ENCODE measurements around the gene COL6A2.
"Not testable (repeated sequence)": the region's sequence is repeated elsewhere in the genome, so short reads cannot be mapped to it uniquely, and the experiment has no call there.

Gene COL6A2

DNA sequence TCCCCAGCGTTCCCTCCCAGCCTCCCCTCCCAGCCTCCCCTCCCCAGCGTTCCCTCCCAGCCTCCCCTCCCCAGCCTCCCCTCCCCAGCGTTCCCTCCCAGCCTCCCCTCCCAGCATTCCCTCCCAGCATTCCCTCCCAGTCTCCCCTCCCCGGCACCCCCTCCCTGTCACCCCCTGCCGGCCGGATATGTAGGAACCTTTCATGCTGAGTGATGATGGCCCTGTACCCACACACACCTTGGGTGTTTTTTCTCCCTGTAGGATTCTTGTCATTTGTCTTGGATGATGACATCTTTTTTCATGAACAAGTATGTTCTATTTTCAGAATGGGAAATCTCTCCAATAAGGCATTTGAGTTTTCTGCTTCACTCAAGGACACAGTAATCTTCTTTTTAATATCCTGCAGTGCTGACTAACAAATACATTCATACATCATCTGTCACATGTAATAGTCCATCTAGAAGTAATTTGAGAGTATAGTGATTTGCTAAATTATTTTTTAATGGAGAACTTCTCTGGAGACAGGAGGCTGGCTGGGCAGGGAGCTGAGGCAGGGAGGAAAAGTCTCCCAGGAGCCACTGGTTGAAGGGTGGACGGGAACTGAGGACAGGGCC, 38.0 kb downstream of the COL6A2 start:
- DNase-seq (ENCODE audit: extremely low spot score, insufficient read length, low read depth) (no peak), FAIRE-seq (no peak)

DNA sequence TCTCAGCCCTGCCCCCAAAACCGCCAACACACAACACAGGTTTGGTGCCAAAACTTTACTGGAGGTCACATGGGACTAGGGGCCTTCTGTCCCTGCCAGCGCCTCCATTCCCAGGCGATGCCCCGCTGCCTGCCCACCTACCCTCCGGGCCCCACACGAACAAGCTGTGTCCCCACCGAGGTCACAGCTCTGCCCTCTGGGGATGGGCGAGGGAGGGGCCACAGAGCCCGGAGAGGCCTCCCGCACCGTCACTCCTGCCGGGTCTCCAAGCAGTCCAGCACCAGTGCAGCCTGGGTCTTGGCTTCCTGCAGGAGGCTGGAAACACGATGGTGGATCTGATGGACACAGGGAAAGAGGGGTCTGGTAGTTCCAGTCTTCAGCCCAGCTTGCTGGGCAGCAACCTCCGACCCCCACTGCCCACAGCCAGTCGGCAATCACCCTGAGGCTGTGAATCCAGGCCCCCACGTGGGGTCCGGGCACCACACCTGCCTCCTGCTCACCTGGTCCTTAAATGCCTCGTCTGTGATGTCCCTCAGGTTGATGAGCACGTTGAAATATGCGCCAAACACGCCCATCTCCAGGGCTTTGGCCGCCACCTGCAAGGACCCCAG, 38.9 kb downstream of the COL6A2 start:
- no peak for DNase-seq (ENCODE audit: extremely low spot score, insufficient read length, low read depth)
- FAIRE-seq = no peak

DNA sequence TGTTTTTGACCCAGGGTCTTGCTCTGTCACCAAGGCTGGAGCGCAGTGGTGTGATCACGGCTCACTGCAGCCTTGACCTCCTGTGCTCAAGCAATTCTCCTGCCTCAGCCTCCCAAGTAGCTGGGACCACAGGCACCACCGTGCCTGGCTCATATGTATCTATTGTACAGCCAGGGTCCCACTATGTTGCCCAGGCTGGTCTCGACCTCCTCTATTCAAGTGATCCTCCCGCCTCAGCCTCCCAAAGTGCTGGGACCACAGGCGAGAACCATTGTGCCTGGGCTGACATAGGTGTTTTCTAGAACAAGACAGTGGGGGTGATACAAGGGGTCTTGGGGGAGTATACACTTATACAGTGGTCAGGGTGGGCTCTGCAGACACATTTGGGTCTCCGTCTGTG, 40.0 kb downstream of the COL6A2 start:
- no peak for FAIRE-seq
- no peak for DNase-seq (ENCODE audit: extremely low spot score, insufficient read length, low read depth)

DNA sequence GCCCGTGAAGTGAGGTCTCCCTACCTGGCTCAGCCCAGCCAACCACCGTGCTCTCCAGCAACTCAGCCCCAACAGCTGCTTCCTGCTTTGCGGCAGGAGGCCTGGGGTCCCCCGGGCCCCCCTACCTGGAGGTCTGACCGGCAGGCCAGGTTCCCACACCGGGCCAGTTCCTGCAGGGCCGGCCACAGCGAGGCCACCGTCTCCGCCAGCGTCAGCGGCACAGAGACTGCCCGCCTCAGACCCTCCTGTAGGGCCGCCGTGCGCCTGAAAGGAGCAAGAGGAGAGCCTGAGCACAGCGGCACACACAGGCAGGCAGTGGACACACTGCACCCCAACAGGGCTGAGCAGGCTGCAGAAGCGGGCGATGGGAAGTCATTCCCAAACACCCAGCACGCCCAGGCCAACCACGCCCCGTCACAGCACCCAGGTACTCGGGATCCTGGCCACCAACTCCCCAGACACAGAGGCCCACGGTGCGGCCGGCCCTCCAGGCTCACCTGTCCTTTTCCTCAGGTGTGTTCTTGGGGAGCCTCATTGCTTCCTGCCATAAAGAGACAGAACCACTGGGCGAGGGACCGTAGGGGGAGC, 40.6 kb downstream of the COL6A2 start:
- DNase-seq (ENCODE audit: extremely low spot score, insufficient read length, low read depth) (no peak), FAIRE-seq (no peak)

DNA sequence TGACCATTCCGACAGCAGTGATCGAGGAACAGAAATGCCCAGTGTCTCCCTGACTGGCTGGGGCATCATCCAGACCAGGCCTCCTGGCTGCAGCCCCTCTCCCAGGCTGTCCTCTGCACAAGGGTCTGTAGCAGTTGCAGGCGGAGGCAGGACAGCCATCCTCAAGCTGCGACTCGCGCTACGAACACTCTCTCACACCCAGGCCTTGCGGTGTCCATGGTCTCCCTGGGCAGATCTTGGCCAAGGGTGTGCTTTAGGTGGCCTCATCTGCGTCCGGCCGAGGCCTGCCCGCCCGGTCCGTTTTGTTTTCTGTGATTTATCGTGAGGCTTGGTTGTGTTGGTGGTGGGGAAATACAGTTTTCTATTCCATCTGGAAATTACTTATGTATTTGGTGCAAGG, 41.8 kb downstream of the COL6A2 start:
- DNase-seq (ENCODE audit: extremely low spot score, insufficient read length, low read depth) (no peak), FAIRE-seq (no peak)

DNA sequence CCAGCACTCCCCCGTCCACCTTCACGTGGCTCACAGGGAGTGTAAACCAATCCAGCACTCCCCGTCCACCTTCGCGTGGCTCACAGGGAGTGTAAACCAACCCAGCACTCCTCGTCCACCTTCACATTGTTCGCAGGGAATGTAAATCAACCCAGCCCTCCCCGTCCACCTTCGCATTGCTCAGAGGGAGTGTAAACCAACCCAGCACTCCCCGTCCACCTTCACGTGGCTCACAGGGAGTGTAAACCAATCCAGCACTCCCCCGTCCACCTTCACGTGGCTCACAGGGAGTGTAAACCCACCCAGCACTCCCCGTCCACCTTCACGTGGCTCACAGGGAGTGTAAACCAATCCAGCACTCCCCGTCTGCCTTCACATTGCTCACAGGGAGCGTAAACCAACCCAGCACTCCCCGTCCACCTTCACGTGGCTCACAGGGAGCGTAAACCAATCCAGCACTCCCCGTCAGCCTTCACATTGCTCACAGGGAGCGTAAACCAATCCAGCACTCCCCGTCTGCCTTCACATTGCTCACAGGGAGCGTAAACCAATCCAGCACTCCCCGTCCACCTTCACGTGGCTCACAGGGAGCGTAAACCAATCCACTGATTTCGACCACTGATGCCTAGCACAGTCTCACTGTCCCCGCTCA, 42.6 kb downstream of the COL6A2 start:
- DNase-seq (ENCODE audit: extremely low spot score, insufficient read length, low read depth); FAIRE-seq: not testable (repeated sequence)

DNA sequence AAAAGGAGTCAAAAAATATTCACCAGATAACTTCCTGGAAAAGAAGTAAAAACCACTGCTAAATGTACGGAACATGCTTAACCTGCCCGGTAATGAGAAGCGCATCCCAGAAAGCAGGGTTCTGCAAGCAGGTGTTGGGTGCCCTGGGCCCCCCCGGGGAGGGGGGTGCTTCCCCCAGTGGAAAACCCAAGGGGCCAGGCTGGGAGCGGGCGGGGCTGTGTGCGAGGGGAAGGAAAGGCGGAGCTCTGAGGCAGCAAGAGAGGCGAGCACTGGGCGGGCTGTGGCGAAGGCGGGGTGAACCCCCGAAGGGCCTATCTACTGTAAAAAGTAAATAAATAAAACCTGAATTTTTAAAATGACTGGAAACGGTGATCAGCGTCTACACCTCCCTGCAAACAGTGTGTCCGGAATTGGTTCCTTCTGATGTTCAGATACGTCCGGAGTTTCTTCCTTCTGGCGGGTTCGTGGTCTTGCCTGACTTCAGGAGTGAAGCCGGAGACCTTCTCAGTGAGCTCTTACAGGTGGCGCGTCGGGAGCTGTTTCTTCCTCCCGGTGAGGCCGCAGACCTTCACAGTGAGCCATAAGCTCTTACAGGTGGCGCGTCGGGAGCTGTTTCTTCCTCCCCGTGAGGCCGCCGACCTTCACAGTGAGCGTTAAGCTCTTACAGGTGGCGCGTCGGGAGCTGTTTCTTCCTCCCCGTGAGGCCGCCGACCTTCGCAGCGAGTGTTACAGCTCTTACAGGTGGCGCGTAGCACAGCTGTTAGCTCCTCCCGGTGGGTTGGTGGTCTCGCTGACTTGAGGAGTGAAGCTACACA, 44.1 kb downstream of the COL6A2 start:
- no peak for DNase-seq (ENCODE audit: extremely low spot score, insufficient read length, low read depth)
- FAIRE-seq = no peak

DNA sequence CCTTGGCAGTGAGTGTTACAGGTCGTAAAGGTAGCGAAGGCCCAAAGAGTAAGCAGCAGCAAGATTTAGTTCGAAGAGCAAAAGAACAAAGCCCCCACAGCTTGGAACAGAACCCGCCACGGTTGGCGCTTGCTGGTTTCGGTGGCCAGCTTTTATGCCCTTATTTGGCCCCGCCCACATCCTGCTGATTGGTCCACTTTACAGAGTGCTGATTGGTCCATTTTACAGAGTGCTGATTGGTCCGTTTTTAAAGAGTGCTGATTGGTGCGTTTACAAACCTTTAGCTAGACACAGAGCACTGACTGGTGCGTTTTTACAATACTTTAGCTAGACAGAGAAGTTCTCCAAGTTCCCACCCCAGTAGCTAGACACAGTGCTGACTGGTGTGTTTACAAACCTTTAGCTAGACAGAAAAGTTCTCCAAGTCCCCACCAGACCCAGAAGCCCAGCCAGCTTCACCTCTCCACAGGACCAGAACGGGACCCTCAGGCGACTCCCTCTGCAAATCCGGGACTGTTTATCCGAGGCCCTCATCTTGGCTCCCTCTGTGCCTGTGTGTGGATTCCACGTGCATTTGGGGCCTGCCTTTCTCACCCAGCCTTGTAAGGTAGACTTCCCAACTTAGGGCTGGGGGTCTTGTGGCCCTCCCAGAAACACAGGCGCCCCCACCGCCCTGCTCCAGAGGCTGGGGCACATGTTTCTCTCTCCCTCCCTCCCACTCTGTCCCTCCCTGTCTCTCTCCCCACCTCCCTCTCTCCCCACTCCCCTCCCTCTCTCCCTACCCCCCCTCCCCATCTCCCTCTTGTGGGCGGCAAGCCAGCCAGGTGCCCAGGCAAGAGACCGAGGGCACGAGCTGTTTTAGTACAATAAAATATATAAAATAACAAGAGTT, 44.9 kb downstream of the COL6A2 start:
- DNase-seq (ENCODE audit: extremely low spot score, insufficient read length, low read depth) (no peak), FAIRE-seq (no peak)

DNA sequence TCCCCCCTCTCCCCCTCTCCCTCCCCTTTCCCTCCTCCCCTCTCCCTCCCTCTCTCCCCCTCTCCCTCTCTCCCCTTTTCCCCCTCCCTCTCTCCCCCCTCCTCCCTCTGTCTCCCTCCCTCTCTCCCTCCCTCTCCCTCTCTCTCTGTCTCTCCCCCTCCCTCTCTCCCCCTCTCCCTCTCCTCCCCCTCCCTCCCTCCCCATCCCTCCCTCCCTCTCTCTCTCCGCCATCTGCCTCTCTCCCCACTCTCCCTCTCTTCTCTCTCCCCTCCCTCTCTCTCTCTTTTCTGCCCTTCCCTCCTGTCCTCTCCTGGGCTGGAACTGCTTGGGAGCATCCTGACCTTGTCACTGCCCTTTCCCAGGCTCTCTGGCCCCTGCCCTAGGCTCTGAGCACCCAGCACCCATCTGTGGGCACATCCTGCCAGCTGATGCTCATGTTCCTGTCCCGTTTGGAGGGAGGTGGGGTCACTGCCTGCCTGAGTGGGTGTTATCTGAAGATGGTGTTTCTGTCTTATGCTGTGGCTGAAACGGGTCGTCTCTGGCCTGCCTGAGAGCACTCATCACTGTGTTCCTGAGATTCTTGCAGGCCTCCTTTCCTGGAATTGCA, 46.7 kb downstream of the COL6A2 start:
- DNase-seq (ENCODE audit: extremely low spot score, insufficient read length, low read depth) (no peak), FAIRE-seq (no peak)

DNA sequence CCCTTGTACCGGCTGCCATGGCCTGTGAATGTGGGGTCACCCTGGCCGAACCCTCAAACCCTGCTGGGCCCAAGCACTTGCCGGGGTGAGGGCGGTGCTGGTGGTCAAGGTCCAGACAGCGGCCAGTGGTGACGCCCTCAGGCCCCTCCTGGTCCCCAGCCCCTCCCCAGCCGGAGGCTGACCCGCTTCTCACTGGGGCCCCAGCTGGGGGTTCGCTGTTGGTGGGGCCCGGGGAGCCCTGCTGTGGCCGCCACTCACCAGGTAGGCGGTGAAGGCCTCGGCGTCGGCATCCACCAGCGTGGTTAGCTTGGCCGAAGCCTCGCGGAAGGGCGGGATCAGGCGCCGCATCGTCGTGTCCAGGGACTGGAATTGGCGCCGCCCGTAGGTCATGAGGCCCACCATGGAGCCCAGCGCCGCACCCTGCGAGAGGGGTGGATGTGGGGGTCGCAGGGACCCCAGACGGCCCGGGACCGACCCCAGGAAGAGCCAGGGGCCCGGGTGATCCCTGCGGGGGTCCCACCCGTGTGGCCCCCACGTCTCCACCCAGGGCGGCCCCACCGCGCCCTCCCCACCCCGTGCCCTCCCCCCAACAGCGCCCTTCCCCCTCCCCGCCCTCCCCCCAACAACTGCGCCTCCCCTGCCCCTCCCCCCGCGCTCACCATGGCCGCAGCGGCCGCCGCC, 47.4 kb downstream of the COL6A2 start:
- DNase-seq (ENCODE audit: extremely low spot score, insufficient read length, low read depth) = no peak

DNA sequence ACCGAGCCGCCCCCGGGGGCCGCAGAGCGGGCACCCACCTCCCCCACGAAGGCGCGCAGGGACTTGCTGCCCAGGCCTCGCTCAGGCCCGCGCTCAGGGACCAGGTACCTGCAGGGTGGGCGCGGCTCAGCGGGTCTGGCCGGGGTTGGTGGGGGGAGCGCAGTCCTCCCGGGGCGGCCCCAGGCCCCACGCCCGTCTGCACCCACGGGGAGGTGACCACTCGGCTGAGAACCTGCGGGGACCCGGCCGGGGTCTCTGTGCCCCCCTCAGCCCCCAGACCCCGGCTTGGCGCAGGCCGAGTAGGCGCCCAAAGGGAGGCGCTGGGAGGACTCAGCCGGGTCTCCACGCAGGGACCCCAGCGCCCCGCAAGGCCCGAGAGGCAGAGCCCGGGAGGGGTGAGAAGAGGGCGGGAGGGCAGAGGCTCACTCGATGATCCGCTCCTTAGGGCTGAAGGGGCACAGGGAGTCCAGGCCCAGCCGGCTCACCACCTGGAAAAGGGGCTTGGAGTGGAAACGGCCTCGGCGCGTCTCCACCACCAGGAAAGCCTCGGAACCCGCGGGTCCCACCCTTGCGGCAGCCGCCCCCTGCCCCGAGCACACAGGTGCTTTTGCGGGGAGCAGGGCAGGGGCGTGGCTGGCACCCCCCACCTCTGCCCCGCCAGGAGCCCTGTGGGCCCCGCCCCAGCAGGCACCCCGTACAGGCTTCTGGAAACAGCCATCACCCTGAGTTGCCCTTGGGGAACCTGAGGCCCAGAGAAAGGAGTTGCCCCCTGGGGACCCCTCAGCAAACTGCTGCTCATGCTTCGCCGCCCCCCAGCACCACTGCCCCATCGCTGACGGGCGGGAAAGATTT, 48.2 kb downstream of the COL6A2 start:
- DNase-seq (ENCODE audit: extremely low spot score, insufficient read length, low read depth) (no peak), FAIRE-seq (no peak)

More for the DNA sequence above, 47.4 kb downstream of the COL6A2 start:
- FAIRE-seq = no peak

DNA sequence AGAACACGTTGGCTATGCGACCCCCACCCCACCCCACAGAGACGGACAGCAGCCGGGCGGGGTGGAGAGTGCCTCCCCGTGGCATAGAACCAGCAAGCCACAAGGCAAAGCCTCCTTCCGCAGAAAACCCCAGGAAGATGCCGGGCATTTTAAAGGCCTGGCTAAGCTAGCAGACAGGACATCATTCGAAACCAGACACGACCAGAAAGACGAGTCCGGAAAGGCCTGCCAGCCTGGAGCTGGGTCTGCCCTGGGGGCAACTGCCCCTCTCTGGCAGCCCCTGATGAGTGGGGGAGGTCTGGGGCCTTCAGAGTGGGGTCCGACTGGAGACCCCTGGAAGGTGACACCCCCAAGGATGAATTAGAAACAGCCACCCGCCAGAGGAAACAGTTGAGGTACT, 48.9 kb downstream of the COL6A2 start:
- no peak for DNase-seq (ENCODE audit: extremely low spot score, insufficient read length, low read depth)
- FAIRE-seq = no peak

DNA sequence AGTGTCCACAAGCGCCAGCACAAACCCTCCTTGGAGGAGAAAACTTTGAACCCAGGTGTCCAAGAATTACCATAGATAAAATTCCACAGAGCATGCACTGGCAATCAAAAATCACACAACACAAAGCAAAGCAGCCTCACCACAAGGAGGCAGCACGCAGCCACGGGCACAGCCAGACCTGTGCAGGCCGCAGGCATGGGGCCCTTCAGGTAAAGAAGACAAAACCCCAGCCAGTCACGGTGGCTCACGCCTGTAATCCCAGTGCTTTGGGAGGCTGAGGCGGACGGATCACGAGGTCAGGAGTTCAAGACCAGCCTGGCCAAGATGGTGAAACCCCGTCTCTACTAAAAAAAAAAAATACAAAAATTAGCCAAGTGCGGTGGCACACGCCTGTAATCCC, 49.5 kb downstream of the COL6A2 start:
- not testable (repeated sequence) for DNase-seq (ENCODE audit: extremely low spot score, insufficient read length, low read depth)
- peak; percentile 58 for FAIRE-seq

DNA sequence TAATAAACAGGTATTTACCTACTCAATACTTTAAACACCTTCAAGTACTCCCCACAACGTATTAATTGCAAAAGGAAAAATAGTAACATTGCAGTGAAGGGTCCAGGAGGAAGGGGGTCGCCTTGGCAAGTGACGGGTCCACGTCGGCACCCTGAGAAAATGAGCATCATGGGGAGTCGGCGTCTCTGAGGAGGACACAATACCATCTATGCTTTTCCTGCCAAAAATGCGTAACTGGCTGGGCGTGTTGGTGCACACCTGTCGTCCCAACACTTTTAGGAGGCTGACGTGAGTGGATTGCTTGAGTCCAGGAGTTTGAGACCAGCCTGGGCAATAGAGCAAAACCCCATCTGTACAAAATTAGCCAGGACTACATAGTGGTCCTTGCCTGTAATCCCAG, 50.2 kb downstream of the COL6A2 start:
- DNase-seq (ENCODE audit: extremely low spot score, insufficient read length, low read depth) (no peak), FAIRE-seq (no peak)

DNA sequence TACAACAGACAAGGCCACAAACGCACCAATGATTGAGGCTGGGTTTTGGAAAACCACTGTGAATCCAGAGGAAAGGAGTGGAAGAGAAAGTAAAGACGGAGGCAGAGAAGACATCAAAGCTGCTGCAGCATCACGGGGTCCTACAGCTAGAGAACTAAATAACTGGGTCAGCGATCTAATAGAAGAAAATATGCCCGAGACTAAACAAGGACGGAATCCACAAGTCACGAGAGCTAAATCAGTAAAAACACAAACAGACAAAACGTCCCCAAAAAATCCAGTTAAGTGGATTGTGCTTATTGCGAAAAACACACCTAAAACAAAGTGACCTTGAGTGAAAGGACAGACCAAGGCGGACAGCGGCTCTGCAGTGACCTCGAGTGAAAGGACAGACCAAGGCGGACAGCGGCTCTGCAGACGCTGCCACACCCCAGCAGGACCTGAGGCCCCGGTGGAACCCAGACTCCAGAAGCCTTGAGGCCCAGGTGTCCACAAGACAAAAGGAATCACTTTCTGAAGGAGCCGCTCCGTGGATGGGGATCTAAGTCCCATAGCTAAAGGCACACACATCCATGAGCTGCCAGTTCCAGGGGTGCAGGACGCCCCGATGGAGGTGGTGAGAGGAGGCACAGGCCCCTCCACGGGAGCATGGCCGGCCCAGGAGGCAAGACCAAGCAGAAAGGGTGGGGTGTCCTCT, 51.4 kb downstream of the COL6A2 start:
- DNase-seq (ENCODE audit: extremely low spot score, insufficient read length, low read depth) (no peak), FAIRE-seq (no peak)

DNA sequence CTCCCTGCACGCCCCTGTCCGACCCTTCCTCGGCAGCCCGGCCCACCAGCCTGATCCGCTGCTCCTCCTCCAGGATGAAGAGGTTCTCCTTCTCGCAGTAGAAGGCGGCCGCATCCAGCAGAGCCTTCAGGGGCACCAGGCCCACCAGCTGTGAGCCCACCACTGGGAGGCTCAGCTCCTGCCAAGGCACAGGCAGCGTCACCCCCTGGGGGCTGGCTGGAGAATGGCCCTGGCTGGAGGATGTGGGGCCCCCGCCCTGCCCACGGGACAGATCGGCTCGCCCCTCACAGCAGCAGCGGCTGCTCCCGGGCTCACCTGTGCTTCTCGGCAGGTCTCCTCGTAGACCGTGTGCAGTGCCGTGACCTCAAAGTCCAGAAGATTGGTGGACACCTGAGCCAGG, 52.2 kb downstream of the COL6A2 start:
- no peak for FAIRE-seq
- no peak for DNase-seq (ENCODE audit: extremely low spot score, insufficient read length, low read depth)

DNA sequence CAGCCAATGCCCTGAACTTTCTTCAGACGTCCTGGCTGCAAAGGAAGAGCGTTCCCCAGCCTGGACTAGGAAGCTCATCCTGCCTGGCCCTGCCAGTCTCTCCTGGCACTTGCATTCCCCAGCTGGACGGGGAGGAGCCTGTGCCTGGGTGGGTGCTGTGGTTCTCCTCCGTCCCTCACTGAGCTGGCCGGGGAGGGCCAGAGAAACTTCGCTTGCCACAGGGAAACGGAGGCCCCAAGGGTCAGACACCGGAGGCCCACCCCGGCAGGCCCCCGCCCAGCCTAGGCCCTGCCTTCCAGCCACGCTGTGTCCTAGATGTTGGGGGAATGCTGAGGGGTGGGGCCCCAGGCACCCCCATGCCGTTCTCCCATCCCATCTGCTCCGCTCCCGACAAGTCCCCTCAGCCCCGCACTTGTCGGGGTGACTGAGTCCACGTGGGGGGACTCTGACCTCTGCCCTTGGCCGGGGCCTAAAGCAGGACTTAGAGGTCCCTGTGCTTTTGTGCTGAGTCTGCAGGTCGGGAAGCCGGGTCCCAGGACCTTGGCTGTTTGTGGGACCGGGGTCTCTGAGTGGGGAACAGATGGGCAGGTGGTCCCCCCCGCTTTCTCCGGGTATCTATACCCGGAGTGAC, 52.7 kb downstream of the COL6A2 start:
- no peak for FAIRE-seq
- DNase-seq (ENCODE audit: extremely low spot score, insufficient read length, low read depth) = no peak

Data from GM18507 (cell line).